Activated gamma-delta T cell treated with anti-CD3 and anti-CD28 coated beads, Interleukin-2, amount 50 U/mL, for 16 hours (primary cell): ENCODE data around the gene PGD.
A peak's percentile ranks its signal among the peaks of the same experiment; 100 is the strongest.
"Not testable (repeated sequence)": the region's sequence is repeated elsewhere in the genome, so short reads cannot be mapped to it uniquely, and the experiment has no call there.

Experiments used
- DNase-seq: peaks from one replicate; pipeline ENCODE4 v3.0.0-alpha.2; 2020; ENCODE audit warnings: low read depth

The PGD gene

DNA sequence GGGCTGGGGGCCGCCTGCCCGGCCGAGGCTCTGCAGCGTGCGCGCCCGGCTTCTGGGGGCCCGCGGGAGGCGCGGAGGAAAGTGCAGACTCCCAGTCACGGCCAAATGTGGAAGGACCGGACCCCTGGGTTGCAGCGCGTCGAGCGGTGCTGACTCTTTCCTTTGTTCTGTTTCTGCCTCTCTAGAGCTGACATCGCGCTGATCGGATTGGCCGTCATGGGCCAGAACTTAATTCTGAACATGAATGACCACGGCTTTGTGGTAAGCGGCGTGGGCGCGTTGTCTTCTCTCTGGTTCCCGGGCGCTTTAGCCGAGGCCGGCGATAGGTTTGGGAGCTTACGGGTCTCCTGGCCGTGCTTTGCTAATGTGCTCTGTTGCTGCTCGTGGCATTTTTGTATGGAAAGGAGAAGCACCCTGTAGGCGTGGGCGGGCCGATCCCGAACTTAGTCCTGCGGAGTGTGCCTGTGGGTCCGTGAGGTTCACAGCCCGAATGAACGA lies 629 bp downstream of the PGD start:
- DNase-seq: no peak

DNA sequence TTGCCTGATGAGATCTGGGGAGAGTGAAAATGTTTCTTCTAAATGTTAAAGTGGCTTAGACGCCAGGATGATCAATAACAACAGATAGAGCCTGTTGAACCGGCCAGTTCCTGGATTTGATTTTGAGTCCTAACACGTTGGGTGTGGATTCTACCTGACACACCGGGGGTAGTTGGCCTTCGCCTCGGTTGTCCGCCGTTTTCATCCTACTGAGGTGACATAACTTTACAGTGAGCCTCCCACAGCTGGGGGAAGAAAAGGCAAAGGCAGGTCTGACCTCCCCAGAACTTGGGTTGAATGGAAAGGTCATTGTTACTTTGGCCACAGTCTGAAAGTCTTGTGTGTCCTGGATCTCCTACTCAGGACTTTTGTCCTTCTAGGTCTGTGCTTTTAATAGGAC lies 1.1 kb downstream of the PGD start:
- DNase-seq: no peak

DNA sequence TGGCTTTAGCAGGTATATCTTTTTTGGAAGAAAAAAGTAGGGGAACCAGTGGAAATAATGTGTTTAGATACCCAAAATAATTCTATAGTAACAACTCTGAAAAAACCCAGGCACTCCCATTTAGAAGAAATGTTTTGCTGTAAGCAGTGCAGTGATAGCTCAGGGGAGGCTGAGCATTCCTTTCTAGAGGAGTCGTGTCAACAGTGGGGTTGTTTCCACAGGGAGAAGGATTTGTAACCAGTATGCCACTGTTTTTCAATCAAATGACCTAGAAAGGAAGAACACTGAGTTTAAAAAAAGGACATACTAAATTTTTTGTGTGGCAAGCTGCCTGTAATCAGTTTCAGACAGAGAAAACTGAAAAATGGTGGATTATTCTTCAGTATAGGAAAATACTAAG lies 2.4 kb downstream of the PGD start:
- DNase-seq: no peak

DNA sequence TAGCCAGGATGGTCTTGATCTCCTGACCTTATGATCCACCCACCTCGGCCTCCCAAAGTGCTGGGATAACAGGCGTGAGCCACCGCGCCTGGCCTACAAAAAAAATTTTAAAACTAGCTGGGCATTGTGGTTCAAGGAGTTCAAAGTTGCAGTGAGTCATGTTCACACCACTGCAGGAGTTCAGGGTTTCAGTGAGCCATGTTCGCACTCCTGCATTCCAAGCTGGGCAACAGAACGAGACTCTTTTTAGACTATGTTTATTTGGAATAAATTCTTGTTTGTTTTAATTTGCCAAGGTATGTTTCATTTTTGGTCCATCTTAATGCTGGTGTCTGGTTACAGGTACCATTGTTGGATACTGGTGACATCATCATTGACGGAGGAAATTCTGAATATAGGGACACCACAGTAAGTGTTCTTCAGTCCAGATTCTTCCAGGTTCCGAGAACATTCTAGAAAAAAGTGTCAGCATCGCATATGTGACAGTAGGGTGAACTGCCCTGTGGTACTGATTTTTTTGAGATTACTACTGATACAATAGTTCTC lies 3.9 kb downstream of the PGD start:
- no peak for DNase-seq

DNA sequence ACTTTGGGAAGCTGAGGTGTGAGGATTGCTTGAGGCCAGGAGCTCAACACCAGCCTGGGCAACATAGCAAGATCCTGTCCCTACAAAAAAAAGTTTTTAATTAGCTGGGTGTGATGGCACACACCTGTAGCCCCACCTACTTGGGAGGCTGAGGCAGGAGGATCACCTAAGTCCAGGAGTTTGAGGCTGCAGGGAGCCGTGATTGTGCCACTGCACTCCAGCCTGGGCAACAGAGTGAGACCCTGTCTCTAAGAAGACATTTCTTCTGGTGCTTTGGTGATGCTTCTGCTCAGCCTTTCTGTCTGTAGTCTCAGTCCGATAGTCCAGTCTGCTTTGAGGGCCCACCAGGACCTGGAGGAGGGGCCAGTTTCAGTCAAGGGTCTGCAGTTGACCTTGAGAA lies 8.3 kb downstream of the PGD start:
- no peak for DNase-seq

DNA sequence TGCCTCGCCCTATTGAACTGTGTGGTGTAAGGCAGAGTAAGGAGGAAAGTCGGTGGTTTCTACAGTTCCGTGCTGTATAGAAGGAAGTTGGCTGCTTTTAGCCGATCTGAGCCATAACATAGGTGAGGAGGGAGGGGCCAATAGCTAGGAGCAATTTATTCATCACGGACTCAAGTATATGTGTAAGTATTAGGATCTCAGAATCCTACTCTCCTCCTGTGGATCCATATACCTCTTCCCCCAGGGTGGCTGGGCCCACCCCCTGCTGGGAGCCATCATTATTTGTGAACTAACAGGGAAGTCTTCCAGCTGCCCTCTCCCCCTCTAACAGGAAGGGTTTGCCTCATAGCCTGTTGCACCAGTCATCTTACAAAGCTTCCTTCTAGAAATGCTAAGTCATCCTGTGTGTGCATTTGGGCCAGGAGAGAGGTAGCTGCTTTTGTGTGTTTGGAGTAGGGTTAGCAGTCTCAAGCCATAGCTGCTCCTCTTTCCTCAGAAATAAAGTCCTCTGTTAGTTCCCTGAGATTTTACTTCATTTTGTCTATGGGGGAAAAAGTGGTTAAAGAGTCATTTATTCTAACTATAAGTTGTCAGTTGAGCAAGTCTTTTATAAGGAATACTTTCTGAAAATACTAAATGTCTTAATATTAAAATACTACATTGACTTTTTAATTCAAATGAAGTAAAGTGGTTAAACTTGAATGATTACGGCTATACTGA lies 16.5 kb downstream of the PGD start:
- no peak for DNase-seq

DNA sequence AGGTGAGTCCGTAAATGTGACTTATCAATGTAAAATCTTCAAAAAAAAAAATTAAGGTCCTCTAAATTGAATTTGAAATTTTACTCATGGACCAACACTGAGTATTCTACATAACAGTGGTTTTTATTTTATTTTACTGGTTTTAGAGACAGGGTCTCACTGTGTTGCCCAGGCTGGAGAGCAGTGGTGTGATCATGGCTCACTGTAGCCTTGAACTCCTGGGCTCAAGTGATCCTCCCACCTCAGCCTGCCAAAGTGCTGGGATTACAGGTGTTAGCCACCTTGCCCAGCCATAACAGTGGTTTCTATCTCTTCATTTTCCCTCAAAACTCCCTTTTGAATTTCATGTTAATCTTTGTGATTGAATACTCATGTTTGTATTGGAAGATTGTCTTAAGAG lies 17.1 kb downstream of the PGD start:
- DNase-seq: not testable (repeated sequence)

DNA sequence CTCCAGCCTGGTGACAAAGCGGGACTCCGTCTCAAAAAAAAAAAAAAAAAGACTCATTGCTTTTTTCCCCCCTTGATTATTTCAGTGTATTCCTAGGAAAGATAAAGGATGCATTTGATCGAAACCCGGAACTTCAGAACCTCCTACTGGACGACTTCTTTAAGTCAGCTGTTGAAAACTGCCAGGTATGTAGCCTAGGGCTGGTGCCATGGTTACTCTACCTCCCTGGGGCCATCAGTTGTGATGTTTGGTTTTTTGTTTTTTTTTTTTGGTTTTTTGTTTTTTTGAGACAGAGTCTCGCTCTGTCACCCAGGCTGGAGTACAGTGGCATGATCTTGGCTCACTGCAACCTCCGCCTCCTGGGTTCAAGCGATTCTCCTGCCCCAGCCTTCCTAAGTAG lies 19.9 kb downstream of the PGD start:
- not testable (repeated sequence) for DNase-seq

DNA sequence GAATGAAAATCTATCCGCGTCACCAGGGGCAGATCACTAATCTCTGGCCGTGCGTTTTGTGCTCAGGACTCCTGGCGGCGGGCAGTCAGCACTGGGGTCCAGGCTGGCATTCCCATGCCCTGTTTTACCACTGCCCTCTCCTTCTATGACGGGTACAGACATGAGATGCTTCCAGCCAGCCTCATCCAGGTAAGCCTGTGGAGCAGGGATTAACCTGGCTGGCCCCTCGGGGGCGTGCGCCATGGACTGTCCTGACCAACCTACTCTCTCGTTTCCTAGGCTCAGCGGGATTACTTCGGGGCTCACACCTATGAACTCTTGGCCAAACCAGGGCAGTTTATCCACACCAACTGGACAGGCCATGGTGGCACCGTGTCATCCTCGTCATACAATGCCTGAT lies 20.5 kb downstream of the PGD start:
- DNase-seq: no peak

DNA sequence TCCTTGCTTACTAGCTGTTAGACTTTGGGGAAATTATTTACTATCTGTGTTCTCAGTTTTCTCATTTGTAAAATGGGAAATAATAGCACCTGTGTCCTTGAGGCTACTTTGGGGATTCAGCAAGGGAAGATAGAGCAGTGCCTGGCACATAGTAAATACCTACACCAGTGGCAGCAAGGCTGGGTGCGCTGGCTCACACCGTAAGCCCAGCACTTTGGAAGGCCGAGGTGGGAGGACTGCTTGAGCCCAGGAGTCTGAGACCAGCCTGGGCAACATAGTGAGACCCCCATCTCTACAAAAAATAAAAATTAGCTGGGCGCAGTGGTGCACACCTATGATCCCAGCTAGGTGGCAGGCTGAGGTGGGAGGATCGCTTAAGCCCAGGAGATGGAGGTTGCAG lies 22.8 kb downstream of the PGD start:
- no peak for DNase-seq

DNA sequence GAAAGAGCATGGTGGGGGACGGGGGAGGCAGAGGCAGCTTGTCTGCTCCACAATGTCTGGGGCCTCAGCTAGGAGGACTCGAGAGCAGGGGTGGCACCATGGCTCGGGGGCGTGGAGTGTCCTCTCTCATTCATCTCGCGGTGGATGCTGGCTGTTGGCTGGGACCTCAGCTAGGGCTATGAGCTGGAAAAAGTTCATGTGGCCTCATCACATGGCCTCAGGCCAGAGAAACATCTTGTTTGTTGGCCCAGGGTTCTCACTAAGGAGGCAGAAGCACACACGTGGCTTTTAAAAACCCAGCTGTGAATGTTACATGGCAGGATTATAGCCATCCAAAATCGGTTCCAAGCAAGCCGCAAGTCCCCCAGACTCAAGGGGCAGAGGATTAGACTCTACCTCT lies 25.2 kb downstream of the PGD start:
- no peak for DNase-seq

DNA sequence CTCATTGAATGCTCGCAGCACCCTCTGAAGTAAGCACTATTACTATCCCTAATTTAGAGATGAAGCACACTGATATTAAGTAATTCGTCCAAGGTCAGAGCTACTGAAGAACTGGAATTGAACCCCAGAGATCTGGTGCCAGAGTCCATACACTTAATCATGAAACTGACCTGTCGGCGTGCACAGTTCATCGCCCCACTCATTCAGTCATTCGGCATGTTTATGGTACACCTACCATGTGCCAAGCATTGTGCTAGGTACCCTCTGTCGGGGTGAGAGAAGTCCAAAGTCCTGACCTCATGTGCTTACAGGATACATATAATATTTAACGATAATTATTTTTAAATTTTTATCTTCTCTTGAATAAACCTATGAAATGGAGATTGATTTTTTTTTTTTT lies 25.8 kb downstream of the PGD start:
- DNase-seq: no peak

DNA sequence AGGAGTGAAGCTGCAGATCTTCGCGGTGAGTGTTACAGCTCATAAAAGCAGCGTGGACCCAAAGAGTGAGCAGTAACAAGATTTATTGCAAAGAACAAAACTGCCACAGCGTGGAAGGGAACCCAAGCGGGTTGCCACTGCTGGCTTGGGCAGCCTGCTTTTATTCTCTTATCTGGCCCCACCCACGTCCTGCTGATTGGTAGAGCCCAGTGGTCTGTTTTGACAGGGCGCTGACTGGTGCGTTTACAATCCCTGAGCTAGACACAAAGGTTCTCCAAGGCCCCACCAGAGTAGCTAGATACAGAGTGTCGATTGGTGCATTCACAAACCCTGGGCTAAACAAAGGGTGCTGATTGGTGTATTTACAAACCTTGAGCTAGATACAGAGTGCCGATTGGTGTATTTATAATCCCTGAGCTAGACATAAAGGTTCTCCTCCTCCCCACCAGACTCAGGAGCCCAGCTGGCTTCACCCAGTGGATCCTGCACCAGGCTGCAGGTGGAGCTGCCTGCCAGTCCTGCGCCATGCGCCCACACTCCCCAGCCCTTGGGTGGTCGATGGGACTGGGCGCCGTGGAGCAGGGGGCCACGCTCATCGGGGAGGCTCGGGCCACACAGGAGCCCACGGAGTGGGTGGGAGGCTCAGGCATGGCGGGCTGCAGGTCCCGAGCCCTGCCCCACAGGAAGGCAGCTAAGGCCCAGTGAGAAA lies 27.1 kb downstream of the PGD start:
- DNase-seq: not testable (repeated sequence)

DNA sequence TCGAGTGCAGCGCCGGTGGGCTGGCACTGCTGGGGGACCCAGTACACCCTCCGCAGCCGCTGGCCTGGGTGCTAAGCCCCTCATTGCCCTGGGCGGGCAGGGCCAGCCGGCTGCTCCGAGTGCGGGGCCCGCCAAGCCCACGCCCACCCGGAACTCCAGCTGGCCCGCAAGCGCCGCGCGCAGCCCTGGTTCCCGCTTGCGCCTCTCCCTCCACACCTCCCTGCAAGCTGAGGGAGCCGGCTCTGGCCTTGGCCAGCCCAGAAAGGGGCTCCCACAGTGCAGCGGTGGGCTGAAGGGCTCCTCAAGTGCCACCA lies 27.6 kb downstream of the PGD start:
- not testable (repeated sequence) for DNase-seq

DNA sequence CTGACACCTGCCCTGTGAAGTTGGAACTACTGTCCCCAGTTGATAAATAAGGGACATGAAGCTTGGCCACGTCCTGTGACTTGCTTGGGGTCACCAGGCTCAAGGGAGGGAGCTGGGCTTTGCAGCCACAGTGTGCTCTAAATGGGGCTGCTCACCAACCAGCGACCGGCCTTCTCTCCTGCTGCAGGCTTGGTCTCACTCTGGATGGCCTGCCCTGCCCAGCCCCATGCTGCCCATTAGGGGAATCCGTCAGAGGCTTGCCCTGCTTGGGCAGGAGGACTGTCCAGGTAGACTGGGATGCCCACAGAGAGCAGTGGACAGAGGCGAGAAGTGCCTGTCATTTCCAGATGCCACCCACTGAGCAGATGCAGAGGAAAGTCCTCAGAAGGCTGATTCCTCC lies 30.1 kb downstream of the PGD start:
- DNase-seq: no peak

DNA sequence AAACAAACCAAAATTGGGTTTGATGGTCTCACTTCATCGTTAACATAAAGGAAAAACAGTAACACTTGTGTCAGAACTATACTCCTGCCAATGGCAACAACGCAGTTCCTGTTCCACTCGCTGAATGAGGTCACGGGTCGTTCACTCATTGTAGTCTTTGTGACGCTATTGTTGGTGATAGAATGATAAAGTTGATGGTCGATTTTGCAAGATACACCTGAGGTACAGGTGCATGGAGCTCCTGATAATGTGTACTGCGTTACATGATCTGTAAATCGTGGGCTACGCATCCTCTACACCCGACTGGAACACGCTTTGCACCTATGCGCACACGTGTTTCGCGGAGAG lies 31.0 kb downstream of the PGD start:
- DNase-seq: no peak

DNA sequence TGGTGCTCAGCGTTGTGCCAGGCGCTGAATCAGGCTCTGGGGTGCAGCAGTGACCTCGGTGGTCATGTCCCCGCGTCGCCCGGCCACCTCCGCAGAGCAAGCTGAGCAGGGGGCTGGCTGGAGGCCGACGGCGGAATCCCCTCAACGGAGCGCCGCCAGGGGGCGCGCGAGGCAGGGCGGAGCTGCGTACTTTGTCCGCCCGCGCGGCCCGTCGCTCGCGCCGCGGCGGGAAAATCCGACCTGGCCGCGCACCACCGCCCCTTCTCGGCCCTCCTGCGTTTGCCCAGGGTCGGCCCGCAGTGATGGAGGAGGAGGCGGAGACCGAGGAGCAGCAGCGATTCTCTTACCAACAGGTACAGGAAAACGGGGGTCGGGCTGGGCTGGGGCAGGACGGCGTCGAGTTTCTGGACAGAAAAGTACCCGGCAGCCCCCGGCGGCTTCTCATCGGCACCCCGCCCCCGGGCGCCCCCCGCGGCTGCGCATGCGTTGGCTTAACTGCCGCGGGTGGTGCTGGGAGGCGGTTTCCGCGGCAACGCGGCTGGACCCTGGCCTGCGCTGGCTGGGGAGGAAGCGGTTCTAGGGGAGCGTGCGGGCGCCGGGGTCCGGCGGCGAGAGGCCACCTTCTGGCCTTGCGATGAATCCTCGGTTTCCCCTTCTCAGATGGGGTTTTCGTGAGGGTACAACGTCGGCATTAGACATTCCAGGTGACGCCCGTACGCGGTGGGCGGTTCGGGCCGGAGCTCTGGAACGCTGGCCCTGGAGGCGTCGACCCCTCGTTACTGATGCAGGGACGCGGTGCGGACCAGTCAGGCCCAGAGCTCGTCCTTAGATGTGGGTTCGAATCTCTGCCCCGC lies 31.6 kb downstream of the PGD start, which contains the start of gene CENPS:
Gene CENPS, plus strand, starts transcription at position 218 of the 854 bp plus-strand sequence. Its CDS starts 85 bp downstream, at position 303.
- peak; percentile 90 for DNase-seq

DNA sequence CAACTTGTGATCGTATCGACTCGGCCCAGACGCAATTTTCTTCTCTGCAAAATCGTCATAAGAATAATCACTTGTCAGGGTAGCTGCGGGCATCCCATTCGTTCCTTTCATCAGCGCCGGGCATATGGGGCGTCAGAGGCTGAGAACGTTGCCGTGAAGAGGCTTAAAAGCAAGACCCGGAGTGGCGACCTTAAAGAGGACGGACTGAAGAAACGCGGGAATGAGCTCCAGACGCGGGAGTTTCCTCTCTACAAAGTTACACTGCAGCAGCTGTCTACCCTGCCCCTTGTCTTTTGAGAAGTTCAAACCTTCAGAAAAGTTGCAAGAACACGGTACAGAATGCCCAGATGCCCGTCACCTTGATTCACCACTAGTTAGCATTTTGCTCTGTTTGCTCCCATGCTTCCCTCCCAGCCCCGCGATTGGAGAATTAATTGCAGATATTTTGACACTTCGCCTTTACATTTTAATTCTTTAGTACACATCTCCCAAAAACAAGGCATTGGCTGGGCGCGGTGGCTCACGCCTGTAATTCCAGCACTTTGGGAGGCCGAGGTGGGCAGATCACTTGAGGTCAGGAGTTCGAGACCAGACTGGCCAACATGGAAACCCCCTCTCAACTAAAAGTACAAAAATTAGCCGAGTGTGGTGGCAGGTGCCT lies 32.3 kb downstream of the PGD start:
- no peak for DNase-seq

DNA sequence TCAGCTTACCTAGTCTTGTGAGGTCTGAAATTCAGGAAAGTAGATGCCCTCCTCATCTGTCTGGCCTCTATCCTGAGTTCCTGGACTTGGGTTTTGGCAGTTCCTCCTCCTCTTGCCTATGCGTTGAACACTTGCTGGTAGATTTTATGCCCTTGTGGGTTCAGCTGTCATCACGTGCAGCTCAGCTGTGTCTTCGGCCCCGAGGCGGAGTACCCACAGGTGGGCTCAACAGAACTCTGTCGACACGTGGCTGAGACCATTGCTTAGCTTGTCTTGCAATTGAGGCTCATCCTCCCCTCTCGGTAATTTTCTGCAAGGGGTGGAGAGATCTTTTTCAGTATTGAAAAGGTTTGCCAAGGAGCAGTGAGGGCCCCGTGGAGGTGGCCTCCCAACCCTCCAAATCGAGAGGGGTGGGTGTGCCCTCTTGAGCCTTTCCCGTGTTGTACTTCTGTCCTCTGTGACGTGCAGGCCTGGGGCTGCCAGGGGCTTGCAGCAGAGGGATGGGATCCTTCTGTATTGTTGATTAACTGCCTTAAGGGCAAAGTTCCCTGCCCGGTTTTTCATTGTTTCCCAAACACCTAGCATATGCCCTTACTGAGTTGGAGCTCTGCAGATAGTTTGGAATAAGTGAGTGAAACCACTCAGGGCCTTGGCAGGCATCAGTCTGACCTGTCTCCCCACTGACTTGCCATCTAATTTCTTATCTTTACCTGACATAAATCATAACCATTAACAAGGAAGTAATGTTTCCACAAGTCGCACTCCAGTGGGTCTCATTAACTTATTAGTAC lies 34.2 kb downstream of the PGD start:
- no peak for DNase-seq

DNA sequence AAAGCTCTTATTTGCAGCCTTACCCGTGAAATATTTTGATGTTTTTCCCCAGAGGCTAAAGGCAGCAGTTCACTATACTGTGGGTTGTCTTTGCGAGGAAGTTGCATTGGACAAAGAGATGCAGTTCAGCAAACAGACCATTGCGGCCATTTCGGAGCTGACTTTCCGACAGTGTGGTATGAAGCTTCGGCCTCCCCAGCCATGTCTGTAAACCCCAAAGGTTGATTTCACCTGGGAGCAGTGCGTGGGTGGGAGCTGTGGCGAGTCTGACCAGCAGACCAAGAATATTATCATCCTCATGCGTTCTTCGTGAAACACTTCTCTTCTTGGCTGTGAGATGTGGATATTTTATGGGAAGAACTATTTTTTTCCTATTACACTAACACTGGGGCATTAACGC lies 34.9 kb downstream of the PGD start:
- DNase-seq: no peak

DNA sequence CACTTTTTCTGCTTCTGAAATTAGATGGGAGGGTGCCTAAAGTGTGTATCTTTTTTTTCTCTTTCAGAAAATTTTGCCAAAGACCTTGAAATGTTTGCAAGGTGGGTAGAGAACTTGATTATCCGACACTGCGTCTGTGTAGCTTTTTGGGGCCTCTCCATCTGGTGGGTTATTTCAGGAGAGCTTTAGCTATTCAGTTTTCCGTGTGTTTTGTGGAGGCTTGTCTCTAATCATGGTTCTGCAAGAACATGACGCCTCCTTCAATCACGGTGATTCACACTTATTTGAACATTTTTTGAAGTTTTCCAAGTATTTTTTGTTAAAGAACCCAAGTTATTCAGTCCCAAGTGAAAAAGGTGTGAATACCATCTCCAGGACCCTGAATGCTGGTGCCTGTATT lies 35.7 kb downstream of the PGD start:
- DNase-seq: no peak
